HCT116 (cell line): ENCODE results near the gene AGAP2. TPM values are rescaled to one million over a fixed set of nuclear protein-coding genes. Genes with fewer than 3 reads are reported as not detected.

Experiments
- ATAC-seq: fragments of 200-7000 bp; cut with Tn5 transposase; 2 replicates; pipeline ENCODE4 v1.9.1; 2020; ENCODE audit warnings: mild to moderate bottlenecking, moderate library complexity
- BruUV-seq: library from RNA; stranded (reverse); fragments of 400-500 nt; replicated peaks from 2 replicates; lab custom pipeline; 2021; lab: Mats Ljungman, UMichigan
- CTCF ChIA-PET: fragments of 300-600 bp; sonication (Branson Sonifier 250); formaldehyde crosslinking; loops from one replicate; lab custom pipeline; 2021; ENCODE audit warnings: antibody characterized with exemption; lab: Charles Lee
- POLR2A ChIA-PET: fragments of 300-600, 350-600 bp; sonication (Branson Sonifier 250); formaldehyde crosslinking; loops from one replicate; lab custom pipeline; 2021; ENCODE audit warnings: antibody characterized with exemption; lab: Charles Lee
- RAD21 ChIA-PET, 2 experiments: fragments of 300-600 bp; sonication (Branson Sonifier 250); formaldehyde crosslinking; loops; one replicate each; lab custom pipeline; 2023; ENCODE audit warnings: low total read pairs in 2 of 2; ENCODE audit not compliant: uncharacterized antibody in 2 of 2, unreplicated experiment in 2 of 2, low non-redundant PET in 1 of 2; lab: Charles Lee
- DNase-seq: peaks from one replicate; pipeline ENCODE4 v3.0.0-alpha.2; 2010; ENCODE audit warnings: low read depth, low spot score
- H2AFZ ChIP-seq: fragments of 200-600 bp; shearing (Covaris generic), sonication (generic); 2 replicates; pipeline ENCODE4 v1.6.1; 2017; ENCODE audit warnings: low read depth, mixed run types, mixed read lengths, antibody characterized with exemption, low read length; ENCODE audit not compliant: poor library complexity, severe bottlenecking
- H3K27ac ChIP-seq: 2 replicates; pipeline ENCODE4 v1.5.1; 2012; ENCODE audit warnings: low read depth, low read length
- H3K27me3 ChIP-seq: fragments of 200-600 bp; sonication (generic); 2 replicates; pipeline ENCODE4 v1.6.1; 2016; ENCODE audit warnings: mixed run types, low read length, mixed read lengths; ENCODE audit not compliant: insufficient read depth
- H3K36me3 ChIP-seq, 2 experiments: fragments of 200-500 bp in 1 of 2; fragments of 200-600 bp in 1 of 2; sonication (Bioruptor generic) in 1 of 2; sonication (generic) in 1 of 2; 2 replicates each; pipeline versions ENCODE4 v1.5.1 to v1.6.1; 2014 to 2016; ENCODE audit warnings: low read length in 2 of 2, inconsistent platforms in 1 of 2, mixed read lengths in 1 of 2, mixed run types in 1 of 2; ENCODE audit not compliant: insufficient read depth in 2 of 2, control insufficient read depth in 1 of 2
- H3K4me1 ChIP-seq, 2 experiments: fragments of 200-600 bp in 1 of 2; sonication (generic) in 1 of 2; 2 replicates each; pipeline versions ENCODE4 v1.5.1 to v1.6.1; 2012 to 2017; ENCODE audit warnings: low read length in 2 of 2, inconsistent platforms in 1 of 2, mild to moderate bottlenecking in 1 of 2, mixed read lengths in 1 of 2, mixed run types in 1 of 2, moderate library complexity in 1 of 2; ENCODE audit not compliant: insufficient read depth in 2 of 2, control insufficient read depth in 1 of 2
- H3K4me2 ChIP-seq: fragments of 200-600 bp; sonication (generic); 2 replicates; pipeline ENCODE4 v1.6.1; 2017; ENCODE audit warnings: mixed run types, low read length, mixed read lengths
- H3K4me3 ChIP-seq, 2 experiments: fragments of 200-600 bp in 1 of 2; sonication (generic) in 1 of 2; replicated peaks in 1 of 2; 2 replicates each; pipeline ENCODE4 v1.5.1; 2011 to 2016; ENCODE audit warnings: low read length in 2 of 2, control low read depth in 1 of 2, low read depth in 1 of 2, mild to moderate bottlenecking in 1 of 2, mixed read lengths in 1 of 2, mixed run types in 1 of 2
- H3K79me2 ChIP-seq: fragments of 200-600 bp; sonication (generic); 2 replicates; pipeline ENCODE4 v1.6.1; 2017; ENCODE audit warnings: mild to moderate bottlenecking, mixed run types, low read length, moderate library complexity, mixed read lengths; ENCODE audit not compliant: insufficient read depth
- H3K9ac ChIP-seq: fragments of 200-600 bp; sonication (generic); 2 replicates; pipeline ENCODE4 v1.6.1; 2016; ENCODE audit warnings: low read length, mixed read lengths
- H3K9me2 ChIP-seq: fragments of 200-600 bp; sonication (generic), shearing (Covaris generic); 2 replicates; pipeline ENCODE4 v1.6.1; 2017; ENCODE audit warnings: mixed run types, mild to moderate bottlenecking, moderate library complexity; ENCODE audit not compliant: insufficient read depth
- H3K9me3 ChIP-seq, 2 experiments: fragments of 200-500 bp in 1 of 2; fragments of 200-600 bp in 1 of 2; sonication (Bioruptor generic) in 1 of 2; sonication (generic) in 1 of 2; 2 replicates each; pipeline ENCODE4 v1.6.1; 2014 to 2017; ENCODE audit warnings: low read length in 2 of 2, mixed read lengths in 2 of 2, inconsistent platforms in 1 of 2, low read depth in 1 of 2, mild to moderate bottlenecking in 1 of 2, mixed run types in 1 of 2, moderate library complexity in 1 of 2; ENCODE audit not compliant: control insufficient read depth in 1 of 2, insufficient read depth in 1 of 2
- H4K20me1 ChIP-seq: fragments of 200-600 bp; sonication (generic), shearing (Covaris generic); 2 replicates; pipeline ENCODE4 v1.6.1; 2017; ENCODE audit warnings: mixed run types, mild to moderate bottlenecking, moderate library complexity; ENCODE audit not compliant: insufficient read depth
- CTCF ChIP-seq, 3 experiments: fragments of 200-600 bp in 1 of 3; sonication (generic) in 1 of 3; IDR thresholded peaks in 2 of 3; conservative IDR thresholded peaks in 1 of 3; 2 replicates each; pipeline ENCODE4 v1.5.1; 2012 to 2017; ENCODE audit warnings: low read depth in 2 of 3, low read length in 2 of 3, antibody characterized with exemption in 1 of 3, borderline replicate concordance in 1 of 3, control low read depth in 1 of 3, mild to moderate bottlenecking in 1 of 3, mixed read lengths in 1 of 3, mixed run types in 1 of 3, moderate library complexity in 1 of 3; ENCODE audit not compliant: insufficient read depth in 1 of 3
- EGR1 ChIP-seq: IDR thresholded peaks from 2 replicates; pipeline ENCODE4 v1.6.1; 2012; ENCODE audit warnings: low read depth
- ELF1 ChIP-seq: IDR thresholded peaks from 2 replicates; pipeline ENCODE4 v1.6.1; 2012; ENCODE audit warnings: low read depth, borderline replicate concordance
- EZH2phosphoT487 ChIP-seq: fragments of 200-600 bp; IDR thresholded peaks from 2 replicates; pipeline ENCODE4 v1.6.1; 2018; ENCODE audit warnings: antibody characterized with exemption, borderline replicate concordance
- POLR2A ChIP-seq: IDR thresholded peaks from 2 replicates; pipeline ENCODE4 v1.7.0; 2011; ENCODE audit warnings: borderline replicate concordance; ENCODE audit not compliant: insufficient read depth, insufficient read length; ENCODE audit errors: extremely low read depth
- POLR2AphosphoS5 ChIP-seq: IDR thresholded peaks from 2 replicates; pipeline ENCODE4 v1.6.1; 2011; ENCODE audit warnings: mild to moderate bottlenecking, low read depth, low read length, moderate library complexity
- REST ChIP-seq: IDR thresholded peaks from 2 replicates; pipeline ENCODE4 v1.6.1; 2012; ENCODE audit warnings: low read depth
- SRF ChIP-seq: IDR thresholded peaks from 2 replicates; pipeline ENCODE4 v1.6.1; 2012; ENCODE audit warnings: low read depth
- intact Hi-C: fragments of 100-400 bp; cut with micrococcal nuclease; formaldehyde crosslinking; loops from 2 replicates; pipeline ENCODE4 v1.10.0; 2022
- total RNA-seq: library from RNA; stranded (reverse); gene quantifications from one replicate; pipeline ENCODE4 v1.2.1, GENCODE V29; 2021; ENCODE audit not compliant: unreplicated experiment

Gene AGAP2
- total RNA-seq, 1 experiment from 2014 or later = 15.8 TPM

GRCh38 chr12:57772429-57773322, 34.1 kb upstream of the AGAP2 start, which contains the start of gene EEF1AKMT3:
EEF1AKMT3 (plus strand) TSS chr12:57772614; CDS start chr12:57772725, 111 bp downstream.
- ChIA-PET CTCF (interaction anchor here (0.7 to 1.0 kb wide), 6 partner anchors 9 to 189 kb away, joined by 3 to 6 read pairs (median 4); partner anchors contain the start of gene TSFM), RAD21 (interaction anchor here in 1 of 2 experiments (1.0 kb wide), 1 partner anchor 10 kb away, joined by 3 read pairs; the partner anchor contains the start of gene TSFM), POLR2A (interaction anchor here (0.6 to 1.2 kb wide), 5 partner anchors 7 to 559 kb away, joined by 3 to 6 read pairs (median 3); partner anchors contain the start of gene TSPAN31)
- H3K4me1 ChIP-seq = peaks cover 7 to 20% of the 10 kb centered on the region in 2 experiments
- ATAC-seq (peak; percentile 64), DNase-seq (no peak)
- H3K4me3 ChIP-seq = peak within 1 kb of the TSS; percentile 91 to 97
- H3K27ac ChIP-seq = peak within 1 kb of the TSS; percentile 93
- H3K27me3 ChIP-seq = no peaks in the 10 kb centered on the region
- TSS peak; percentile 58 for BruUV-seq
- TF ChIP-seq EGR1 = no peak
- TF ChIP-seq SRF = no peak
- TF ChIP-seq EZH2phosphoT487 = no peak
- TF ChIP-seq POLR2AphosphoS5 = peak; percentile 43; the same call in 1 of the 2 replicates
- no peak for TF ChIP-seq CTCF (IDR thresholded peaks at IDR 0.05 in 2 of 3, conservative IDR thresholded peaks at IDR 0.05 in 1 of 3; ENCODE audit: borderline replicate concordance in 1 of 3, insufficient read depth in 1 of 3, low read depth in 2 of 3, low read length in 2 of 3)
- no peak for TF ChIP-seq REST
- TF ChIP-seq ELF1 = no peak
- no peak for TF ChIP-seq POLR2A
- H3K9ac ChIP-seq = peak within 1 kb of the TSS; percentile 97
- intact Hi-C loops = loop anchor here (1.0 kb wide), 1 partner anchor 10 kb away; the partner anchor contains the start of gene TSFM
- H3K9me3 ChIP-seq = no peaks in the 10 kb centered on the region
- peaks cover 6 to 27% of the 10 kb centered on the region in 2 experiments; a peak in 3 of 4 replicates for H3K36me3 ChIP-seq
- no peaks in the 10 kb centered on the region for H4K20me1 ChIP-seq
- peak within 1 kb of the TSS; percentile 66 for H2AFZ ChIP-seq
- peaks cover 25% of the 10 kb centered on the region for H3K79me2 ChIP-seq
- peak within 1 kb of the TSS; percentile 88 for H3K4me2 ChIP-seq
- no peaks in the 10 kb centered on the region for H3K9me2 ChIP-seq
